HG03558 (cell line): ENCODE measurements around the gene BARX1.
"Not testable (repeated sequence)": the region's sequence is repeated elsewhere in the genome, so short reads cannot be mapped to it uniquely, and the experiment has no call there.

Experiments
- ATAC-seq: cut with Tn5 transposase; IDR thresholded peaks from one replicate; pipeline ENCODE4 v1.9.1; 2021; ENCODE audit warnings: moderate number of reproducible peaks; ENCODE audit not compliant: unreplicated experiment; ENCODE audit errors: extremely low read depth

BARX1 gene

GRCh38 chr9:93952784-93953495 is 2.2 kb downstream of the BARX1 start:
- no peak for ATAC-seq

GRCh38 chr9:93952119-93952783 is 2.9 kb downstream of the BARX1 start:
- ATAC-seq, result no peak

- no peak for ATAC-seq
These were observed 3.5 kb downstream of the BARX1 start for GRCh38 chr9:93951655-93952118.

GRCh38 chr9:93950619-93951601 is 4.2 kb downstream of the BARX1 start:
- no peak for ATAC-seq

- no peak for ATAC-seq
These were observed 5.3 kb downstream of the BARX1 start for GRCh38 chr9:93949694-93950449.

- no peak for ATAC-seq
These were observed 6.0 kb downstream of the BARX1 start for GRCh38 chr9:93949073-93949693.

GRCh38 chr9:93948441-93949072 is 6.6 kb downstream of the BARX1 start:
- no peak for ATAC-seq

- ATAC-seq, result no peak
These were observed 7.6 kb downstream of the BARX1 start for GRCh38 chr9:93947409-93948070.

GRCh38 chr9:93946338-93946712 is 8.8 kb downstream of the BARX1 start:
- no peak for ATAC-seq

GRCh38 chr9:93945400-93946337 is 9.5 kb downstream of the BARX1 start:
- ATAC-seq, result no peak

GRCh38 chr9:93944011-93944410 is 11.1 kb downstream of the BARX1 start:
- ATAC-seq, result no peak

GRCh38 chr9:93942161-93942560 is 13.0 kb downstream of the BARX1 start:
- no peak for ATAC-seq

GRCh38 chr9:93941493-93941892 is 13.7 kb downstream of the BARX1 start:
- no peak for ATAC-seq

GRCh38 chr9:93940951-93941350 is 14.2 kb downstream of the BARX1 start:
- no peak for ATAC-seq

GRCh38 chr9:93939589-93939988 is 15.6 kb downstream of the BARX1 start:
- ATAC-seq, result not testable (repeated sequence)

GRCh38 chr9:93937193-93937592 is 18.0 kb downstream of the BARX1 start:
- no peak for ATAC-seq

GRCh38 chr9:93931905-93932304 is 23.2 kb downstream of the BARX1 start:
- ATAC-seq, result no peak

- no peak for ATAC-seq
These were observed 25.1 kb downstream of the BARX1 start for GRCh38 chr9:93930070-93930469.
